ENCODE measurements around the gene ERVFRD-1.
"Not testable (repeated sequence)": the region's sequence is repeated elsewhere in the genome, so short reads cannot be mapped to it uniquely, and the experiment has no call there.

Gene ERVFRD-1

DNA sequence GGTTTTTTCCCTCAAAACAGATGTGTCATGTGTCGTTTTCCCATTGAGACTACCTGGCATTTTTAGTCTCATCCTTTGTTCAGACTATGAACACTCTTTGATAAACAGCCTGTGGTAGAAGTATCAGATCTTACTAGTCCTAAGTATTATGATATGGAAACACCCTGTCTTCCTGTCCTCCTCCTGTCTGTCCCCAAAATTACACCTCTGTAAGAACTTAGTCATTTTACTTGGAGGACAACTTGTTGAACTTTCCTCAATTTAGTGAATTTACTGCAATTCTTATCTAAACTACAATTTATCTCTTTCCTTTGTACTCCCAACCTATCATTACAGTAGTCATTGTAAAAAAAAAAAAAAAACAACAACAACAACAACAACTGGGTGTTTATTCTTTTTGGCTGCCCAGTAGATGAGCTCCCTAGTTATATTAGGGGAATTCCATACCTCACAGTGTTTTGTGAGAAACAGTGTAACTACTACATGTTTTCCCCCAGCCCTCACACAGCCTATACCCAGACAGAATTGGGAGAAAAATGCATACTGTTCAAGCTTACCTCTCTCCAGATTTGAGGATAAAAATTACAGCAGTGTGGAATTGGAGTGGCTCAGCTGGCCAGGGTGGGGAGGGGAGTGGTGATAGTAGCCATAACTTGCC, 18.5 kb upstream of the ERVFRD-1 start:
- DNase-seq: no peak

DNA sequence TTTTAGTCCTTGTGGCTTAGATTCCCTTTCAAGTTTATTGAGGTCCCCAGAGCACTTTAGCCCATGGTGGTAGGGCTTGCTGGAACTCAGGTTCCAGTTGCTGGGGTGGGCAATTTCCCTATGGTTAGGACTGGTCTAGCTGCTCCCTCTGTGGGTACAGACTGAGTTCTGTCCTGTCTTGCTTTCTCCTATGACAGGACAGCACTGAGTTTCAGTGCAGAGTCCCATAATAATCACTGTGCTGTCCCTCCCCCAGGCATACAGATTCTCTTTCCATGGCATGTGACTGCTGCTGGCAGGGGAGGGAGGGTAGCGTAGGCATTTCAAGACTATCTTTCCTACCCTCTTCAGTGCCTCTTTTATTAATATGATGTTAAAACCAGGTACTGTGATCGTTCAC, 17.1 kb upstream of the ERVFRD-1 start:
- no peak for DNase-seq

DNA sequence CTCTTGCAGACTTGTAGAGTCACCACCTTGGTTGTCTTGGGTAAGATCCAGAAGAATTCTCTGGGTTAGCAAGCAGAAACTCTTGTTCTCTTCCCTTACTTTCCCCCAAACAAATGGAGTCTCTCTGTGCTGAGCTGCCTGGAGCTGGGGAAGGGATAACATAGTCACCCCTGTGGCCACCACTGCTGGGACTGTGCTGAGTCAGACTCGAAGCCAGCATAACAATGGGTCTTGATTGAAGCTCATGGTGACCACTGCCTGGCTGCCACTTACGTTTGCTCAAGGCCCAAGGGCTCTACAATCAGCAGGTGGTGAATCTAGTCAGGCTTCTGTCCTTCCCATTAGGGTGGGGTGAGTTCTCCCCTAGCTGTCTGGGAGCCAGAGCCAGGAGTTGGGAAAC, 15.4 kb upstream of the ERVFRD-1 start:
- DNase-seq: no peak

DNA sequence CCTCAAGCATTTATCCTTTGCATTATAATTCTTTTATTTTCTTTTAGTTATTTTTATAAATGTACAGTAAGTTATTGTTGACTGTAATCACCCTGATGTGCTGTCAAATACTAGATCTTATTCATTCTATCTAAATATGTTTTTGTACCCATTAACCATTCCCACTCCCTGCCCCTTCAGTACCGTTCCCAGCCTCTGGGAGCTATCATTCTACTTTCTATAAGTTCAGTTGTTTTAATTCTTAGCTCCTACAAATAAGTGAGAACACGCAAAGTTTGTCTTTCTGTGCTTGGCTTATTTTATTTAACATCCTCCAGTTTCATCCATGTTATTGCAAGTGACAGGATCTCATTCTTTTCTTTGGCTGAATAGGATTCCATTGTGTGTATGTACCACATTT, 12.5 kb upstream of the ERVFRD-1 start:
- DNase-seq: no peak

DNA sequence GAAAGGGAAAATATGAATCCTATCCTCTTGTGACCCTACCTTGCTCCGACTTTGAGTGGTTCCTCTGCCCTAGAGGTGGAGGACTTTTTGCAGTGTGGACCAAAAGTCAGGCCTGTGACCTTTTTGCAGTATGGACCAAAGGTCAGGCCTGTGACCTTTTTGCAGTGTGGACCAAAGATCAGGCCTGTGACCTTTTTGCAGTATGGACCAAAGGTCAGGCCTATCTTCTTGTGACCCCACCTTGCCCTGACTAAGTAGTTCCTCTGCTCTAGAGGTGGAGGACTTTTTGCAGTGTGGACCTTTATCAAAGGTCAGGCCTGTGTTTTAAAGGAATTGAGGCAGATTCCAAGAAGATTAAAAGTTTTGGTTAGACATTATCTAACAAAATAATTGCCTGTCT, 10.9 kb upstream of the ERVFRD-1 start:
- no peak for DNase-seq

DNA sequence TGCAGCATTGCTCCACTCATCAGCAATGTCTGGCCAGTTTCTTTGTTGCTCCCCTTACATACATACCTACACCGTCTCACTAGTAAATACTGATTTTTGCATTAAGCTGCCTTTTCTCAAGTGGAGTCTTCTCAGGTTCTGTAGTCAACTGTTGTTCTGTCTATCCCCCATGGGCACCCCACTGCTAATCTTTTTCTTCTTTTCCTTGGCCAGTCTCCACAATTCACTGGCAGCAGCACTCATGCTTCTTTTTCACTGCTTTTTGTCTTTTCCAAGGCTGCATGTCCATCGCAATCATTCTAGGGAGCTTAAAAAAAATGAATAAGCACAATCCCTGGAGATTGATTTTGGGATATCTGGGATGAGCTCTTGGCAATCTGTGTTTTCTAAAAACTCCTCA, 10.3 kb upstream of the ERVFRD-1 start:
- no peak for DNase-seq

- no peak for DNase-seq
Observed at GRCh38 chr6:11120271-11121005, 8.9 kb upstream of the ERVFRD-1 start.

DNA sequence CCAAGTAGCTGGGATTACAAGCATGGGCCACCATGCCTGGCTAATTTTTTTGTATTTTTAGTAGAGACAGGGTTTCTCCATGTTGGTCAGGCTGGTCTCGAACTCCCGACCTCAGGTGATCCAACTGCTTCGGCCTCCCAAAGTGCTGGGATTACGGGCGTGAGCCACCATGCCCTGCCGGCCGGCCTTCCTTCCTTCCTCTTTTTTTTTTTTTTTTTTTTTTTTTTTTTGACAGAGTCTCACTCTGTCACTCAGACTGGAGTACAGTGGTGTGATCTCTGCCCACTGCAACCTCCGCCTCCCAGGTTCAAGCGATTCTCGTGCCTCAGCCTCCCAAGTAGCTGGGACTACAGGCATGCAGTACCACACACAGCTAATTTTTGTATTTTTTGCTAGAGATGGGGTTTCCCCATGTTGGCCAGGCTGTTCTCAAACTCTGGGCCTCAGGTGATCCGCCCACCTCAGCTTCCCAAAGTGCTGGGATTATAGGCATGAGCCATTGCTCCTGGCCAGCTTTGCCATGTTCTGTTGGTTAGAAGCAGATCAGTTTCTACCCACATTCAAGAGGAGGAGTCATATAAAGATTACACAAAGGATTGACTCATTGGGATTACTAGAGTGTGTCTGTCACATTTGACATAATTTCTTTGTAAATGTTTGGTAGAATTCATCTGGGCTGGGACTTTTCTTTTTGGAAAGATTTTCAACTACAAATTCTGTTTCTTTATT, 4.4 kb upstream of the ERVFRD-1 start:
- DNase-seq: not testable (repeated sequence)

- no peak for DNase-seq
Observed at GRCh38 chr6:11113038-11113437, 1.5 kb upstream of the ERVFRD-1 start.

DNA sequence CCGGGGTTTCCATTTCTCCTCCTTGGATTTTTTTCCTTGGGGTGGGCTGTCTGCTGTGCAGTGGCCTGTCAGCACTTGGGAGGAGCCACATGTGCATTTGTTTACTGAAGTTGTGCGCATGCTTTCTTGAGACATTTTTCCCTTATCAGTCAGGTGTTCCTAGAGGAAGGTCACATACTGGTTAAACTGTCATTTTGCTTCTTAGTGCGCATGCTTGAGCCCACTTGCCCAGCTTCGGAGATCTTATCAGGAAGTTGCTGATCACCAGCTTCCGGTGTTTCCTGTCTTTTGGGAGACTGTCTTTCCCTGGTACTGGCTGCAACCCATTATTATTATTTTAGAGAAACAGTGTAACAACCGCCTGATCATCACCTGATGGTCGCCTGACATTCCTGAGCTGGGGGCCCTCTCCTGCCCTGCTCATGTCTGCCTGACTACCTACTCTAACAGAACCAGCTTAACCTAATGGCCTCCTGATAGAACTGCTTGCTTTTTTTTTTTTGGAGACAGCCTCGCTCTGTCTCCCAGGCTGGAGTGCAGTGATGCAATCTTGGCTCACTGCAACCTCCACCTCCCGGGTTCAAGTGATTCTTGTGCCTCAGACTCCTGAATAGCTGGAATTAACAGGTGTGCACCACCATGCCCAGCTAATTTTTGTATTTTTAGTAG, 378 bp upstream of the ERVFRD-1 start:
- no peak for DNase-seq

DNA sequence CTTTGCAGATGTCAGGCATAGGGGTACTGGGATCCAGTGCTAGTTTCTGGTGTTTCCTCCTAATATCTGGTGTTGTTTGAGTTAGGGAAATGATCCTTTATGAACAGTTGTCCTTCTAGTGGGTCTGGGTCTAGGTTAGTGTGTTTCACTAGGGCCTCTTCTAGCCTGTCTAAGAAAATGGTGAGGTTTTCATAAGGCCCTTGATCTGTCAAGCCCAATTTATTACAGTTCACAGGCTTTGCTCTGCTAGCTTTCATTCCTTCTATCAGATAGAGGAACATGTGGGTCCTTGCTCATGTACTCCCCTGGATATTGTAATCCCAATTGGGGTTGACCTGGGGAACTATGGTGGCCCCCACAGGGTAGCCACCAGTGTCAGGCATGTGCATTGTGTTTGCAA, 2.8 kb downstream of the ERVFRD-1 start:
- DNase-seq: no peak

DNA sequence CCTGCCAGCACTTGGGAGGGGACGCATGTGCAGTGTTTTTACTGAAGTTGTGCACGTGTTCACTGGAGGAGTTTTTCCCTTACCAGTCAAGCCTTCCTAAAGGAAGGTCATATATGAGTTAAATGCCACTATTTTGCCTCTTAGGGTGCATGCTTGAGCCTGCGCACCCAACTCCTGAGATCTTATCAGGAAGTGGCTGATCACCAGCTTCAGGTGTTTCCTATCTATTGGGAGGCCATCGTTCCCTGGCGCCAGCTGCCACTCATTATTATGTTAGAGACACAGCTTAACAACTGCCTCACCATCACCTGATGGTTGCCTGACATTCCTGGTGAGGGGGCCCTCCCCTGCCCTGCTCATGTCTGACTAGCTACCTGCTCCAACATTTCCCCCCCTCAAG, 8.5 kb downstream of the ERVFRD-1 start:
- DNase-seq: no peak

GRCh38 chr6:11101417-11101816, 10.1 kb downstream of the ERVFRD-1 start:
- no peak for DNase-seq

- no peak for DNase-seq
Observed at GRCh38 chr6:11098004-11098403, 13.5 kb downstream of the ERVFRD-1 start.

GRCh38 chr6:11097476-11097875, 14.0 kb downstream of the ERVFRD-1 start:
- DNase-seq: no peak

- no peak for DNase-seq
Observed at GRCh38 chr6:11096109-11096508, 15.4 kb downstream of the ERVFRD-1 start.

DNA sequence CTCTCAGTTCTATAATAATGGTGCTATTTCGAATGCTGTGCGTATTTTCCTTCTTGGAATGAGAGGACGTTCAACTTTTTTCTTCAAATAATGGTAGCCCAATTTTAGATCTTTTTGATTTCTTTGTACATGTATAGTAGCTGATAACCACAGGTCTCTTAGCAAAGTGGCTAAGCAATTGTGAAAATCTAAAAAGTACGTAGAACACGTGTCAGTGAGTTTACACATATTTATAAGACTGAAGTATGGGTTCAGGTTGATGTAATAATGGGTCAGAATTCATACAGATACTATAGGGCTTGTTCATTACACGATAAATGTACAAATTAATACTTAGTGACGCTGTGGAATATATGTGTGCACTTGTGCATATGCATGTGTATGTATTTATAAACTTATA, 16.6 kb downstream of the ERVFRD-1 start:
- DNase-seq: no peak

DNA sequence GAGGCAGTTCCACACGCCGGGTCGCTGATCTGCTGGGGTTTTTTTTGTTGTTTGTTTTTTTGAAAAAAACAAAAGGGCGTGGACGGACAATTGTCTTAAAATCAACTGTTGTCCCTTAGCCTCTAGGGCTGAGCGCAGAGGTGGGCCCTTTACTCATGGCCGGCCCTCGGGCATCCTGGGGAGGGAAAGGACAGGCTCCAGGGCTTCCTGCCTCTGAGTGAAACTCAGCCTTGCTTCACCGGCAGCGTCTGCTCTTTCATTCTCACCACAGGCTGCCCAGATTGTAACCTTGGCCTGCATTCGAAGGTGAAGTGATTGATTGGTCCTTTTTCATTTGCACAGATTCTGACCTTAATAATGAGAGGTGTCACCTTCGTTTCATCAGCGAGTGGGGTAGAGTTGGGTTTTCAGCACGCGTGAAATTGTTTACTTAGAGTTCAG, 17.1 kb downstream of the ERVFRD-1 start:
- peak; percentile 82 for DNase-seq

DNA sequence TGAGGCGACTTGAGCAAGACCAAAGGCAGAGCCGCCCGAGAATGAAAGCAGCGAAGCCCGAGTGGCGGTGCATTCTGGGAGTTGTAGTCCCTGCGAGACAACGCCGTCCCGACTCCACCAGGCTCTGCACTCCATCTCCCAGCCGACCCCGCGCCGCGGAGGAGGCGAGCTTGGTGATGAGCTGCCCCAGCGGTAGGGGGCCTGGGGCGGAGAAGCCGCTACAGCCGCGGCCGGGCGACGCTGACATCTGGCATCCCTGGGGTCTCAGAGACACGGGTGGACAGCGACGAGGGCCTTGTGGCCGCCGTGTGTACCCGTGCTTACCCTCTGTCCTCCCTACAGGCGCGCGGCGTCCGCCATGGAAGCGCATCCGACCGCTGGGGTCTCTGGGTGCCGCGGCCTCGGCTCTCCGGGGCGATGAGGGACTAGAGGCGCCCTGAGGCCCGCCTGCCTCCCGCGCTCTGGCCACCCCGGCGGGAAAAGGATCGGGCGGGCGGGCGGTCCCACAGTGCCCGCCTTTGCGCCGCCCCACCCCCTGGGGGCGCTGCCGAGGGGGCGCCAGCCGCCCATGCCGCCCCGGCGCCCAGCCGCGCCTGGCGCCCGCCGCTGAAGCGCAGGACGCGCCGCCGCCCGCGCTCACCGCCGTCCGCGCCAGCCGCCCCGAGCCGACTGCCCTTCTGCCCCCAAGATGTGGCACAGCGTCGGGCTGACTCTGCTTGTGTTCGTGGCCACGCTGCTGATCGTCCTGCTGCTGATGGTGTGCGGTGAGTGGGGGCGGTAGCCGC, 17.7 kb downstream of the ERVFRD-1 start, which contains the start of gene SMIM13:
Gene SMIM13 (plus strand): TSS at position 209 of the 785 bp plus-strand sequence. CDS start 480 bp downstream, at position 689.
- peak; percentile 96 for DNase-seq

- DNase-seq: peak; percentile 92
Observed at GRCh38 chr6:11093376-11093625, 18.2 kb downstream of the ERVFRD-1 start.

GRCh38 chr6:11092668-11093375, 18.7 kb downstream of the ERVFRD-1 start:
- DNase-seq: no peak

- not testable (repeated sequence) for DNase-seq
Observed at GRCh38 chr6:11091141-11091540, 20.4 kb downstream of the ERVFRD-1 start.
